ENCODE measurements around the gene PDZD2. TPM values are rescaled to one million over a fixed set of nuclear protein-coding genes. Genes with fewer than 3 reads are reported as not detected.
A peak's percentile ranks its signal among the peaks of the same experiment; 100 is the strongest.

Gene PDZD2
- total RNA-seq, 2 experiments from 2014 or later = 1.3 to 1.8 TPM

GRCh38 chr5:31937703-31938102, 298.8 kb downstream of the PDZD2 start:
- no peaks in the 10 kb centered on the region for H3K4me1 ChIP-seq (ENCODE audit: insufficient read depth, low read length)
- Mint-ChIP-seq H3K4me1 (ENCODE audit: low read depth) (no peaks in the 10 kb centered on the region), H3K4me3 (no peak overlapping the region), H3K27me3 (no peaks in the 10 kb centered on the region), H3K9me3 (no peaks in the 10 kb centered on the region), H3K36me3 (ENCODE audit: low read depth) (no peaks in the 10 kb centered on the region), H3K27ac (no peak overlapping the region)
- H3K36me3 ChIP-seq (ENCODE audit: insufficient read depth, low read length) = no peaks in the 10 kb centered on the region
- H3K27me3 ChIP-seq (ENCODE audit: control insufficient read depth in 1 of 2, insufficient read depth in 2 of 2, low read length in 2 of 2) = no peaks in the 10 kb centered on the region
- POLR2A ChIA-PET = no interaction called here
- DNase-seq = no peak
- intact Hi-C loops (cut with DNase I, micrococcal nuclease) = no loop called here
- CTCF ChIA-PET = no interaction called here
- no peak overlapping the region for H3K4me3 ChIP-seq (ENCODE audit: low read length)
- TF ChIP-seq, protein P1, sequence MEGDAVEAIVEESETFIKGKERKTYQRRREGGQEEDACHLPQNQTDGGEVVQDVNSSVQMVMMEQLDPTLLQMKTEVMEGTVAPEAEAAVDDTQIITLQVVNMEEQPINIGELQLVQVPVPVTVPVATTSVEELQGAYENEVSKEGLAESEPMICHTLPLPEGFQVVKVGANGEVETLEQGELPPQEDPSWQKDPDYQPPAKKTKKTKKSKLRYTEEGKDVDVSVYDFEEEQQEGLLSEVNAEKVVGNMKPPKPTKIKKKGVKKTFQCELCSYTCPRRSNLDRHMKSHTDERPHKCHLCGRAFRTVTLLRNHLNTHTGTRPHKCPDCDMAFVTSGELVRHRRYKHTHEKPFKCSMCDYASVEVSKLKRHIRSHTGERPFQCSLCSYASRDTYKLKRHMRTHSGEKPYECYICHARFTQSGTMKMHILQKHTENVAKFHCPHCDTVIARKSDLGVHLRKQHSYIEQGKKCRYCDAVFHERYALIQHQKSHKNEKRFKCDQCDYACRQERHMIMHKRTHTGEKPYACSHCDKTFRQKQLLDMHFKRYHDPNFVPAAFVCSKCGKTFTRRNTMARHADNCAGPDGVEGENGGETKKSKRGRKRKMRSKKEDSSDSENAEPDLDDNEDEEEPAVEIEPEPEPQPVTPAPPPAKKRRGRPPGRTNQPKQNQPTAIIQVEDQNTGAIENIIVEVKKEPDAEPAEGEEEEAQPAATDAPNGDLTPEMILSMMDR (IDR thresholded peaks at IDR 0.05) = no peak
- H3K9me3 ChIP-seq (ENCODE audit: control insufficient read depth in 1 of 2, insufficient read depth in 1 of 2, low read length in 2 of 2) = no peaks in the 10 kb centered on the region
- no peak overlapping the region for H3K27ac ChIP-seq (ENCODE audit: low read depth in 1 of 2, low read length in 2 of 2)
- no peak for ATAC-seq (ENCODE audit: poor library complexity)

GRCh38 chr5:31939151-31939550, 300.2 kb downstream of the PDZD2 start:
- intact Hi-C loops (cut with DNase I, micrococcal nuclease) = no loop called here
- ChIA-PET POLR2A (no interaction called here), CTCF (no interaction called here)
- no peaks in the 10 kb centered on the region for H3K27me3 ChIP-seq (ENCODE audit: control insufficient read depth in 1 of 2, insufficient read depth in 2 of 2, low read length in 2 of 2)
- H3K4me1 ChIP-seq (ENCODE audit: insufficient read depth, low read length) = no peaks in the 10 kb centered on the region
- no peaks in the 10 kb centered on the region for H3K9me3 ChIP-seq (ENCODE audit: control insufficient read depth in 1 of 2, insufficient read depth in 1 of 2, low read length in 2 of 2)
- no peaks in the 10 kb centered on the region for H3K36me3 ChIP-seq (ENCODE audit: insufficient read depth, low read length)
- DNase-seq (peak in 1 of 14 experiments; percentile 10), ATAC-seq (ENCODE audit: poor library complexity) (no peak)
- Mint-ChIP-seq H3K27me3 (no peaks in the 10 kb centered on the region), H3K4me1 (ENCODE audit: low read depth) (no peaks in the 10 kb centered on the region), H3K4me3 (no peak overlapping the region), H3K27ac (no peak overlapping the region), H3K9me3 (no peaks in the 10 kb centered on the region), H3K36me3 (ENCODE audit: low read depth) (no peaks in the 10 kb centered on the region)
- H3K27ac ChIP-seq (ENCODE audit: low read depth in 1 of 2, low read length in 2 of 2) = no peak overlapping the region
- no peak overlapping the region for H3K4me3 ChIP-seq (ENCODE audit: low read length)
- TF ChIP-seq, protein P1 (IDR thresholded peaks at IDR 0.05) = no peak

DNA sequence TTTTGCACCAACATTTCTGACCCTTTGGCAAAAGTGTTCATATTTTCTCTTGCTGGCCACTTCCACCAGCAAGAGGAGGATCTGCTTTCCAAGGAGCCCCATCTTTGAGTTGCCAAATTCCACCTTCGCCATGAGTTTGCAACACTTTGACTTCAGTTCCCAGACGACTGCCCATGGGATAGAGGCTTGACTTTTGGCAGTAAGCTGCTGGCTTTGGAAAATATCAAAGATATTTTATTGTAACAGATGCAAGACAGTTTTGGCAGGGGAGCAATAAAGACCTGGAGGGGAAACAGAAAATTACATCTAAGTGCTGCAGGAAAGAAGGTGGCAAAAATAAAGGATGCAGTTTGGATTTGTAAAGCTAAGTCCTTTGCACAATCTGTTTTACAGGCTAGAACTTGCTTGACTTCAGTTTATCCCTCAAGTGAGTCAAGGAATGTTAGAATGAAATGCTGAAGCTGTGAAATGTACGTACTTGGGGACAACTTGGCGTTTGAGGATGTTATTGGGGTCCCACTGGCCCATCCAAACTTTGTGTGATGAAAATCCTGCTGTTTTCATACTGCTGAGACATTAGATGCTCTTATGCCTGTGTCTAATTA, 302.3 kb downstream of the PDZD2 start:
- Histone ChIP-seq H3K36me3 (ENCODE audit: insufficient read depth, low read length) (no peaks in the 10 kb centered on the region), H3K9me3 (ENCODE audit: control insufficient read depth in 1 of 2, insufficient read depth in 1 of 2, low read length in 2 of 2) (peaks cover 0 to 4% of the 10 kb centered on the region in 2 experiments), H3K27me3 (ENCODE audit: control insufficient read depth in 1 of 2, insufficient read depth in 2 of 2, low read length in 2 of 2) (no peaks in the 10 kb centered on the region), H3K4me3 (ENCODE audit: low read length) (no peak overlapping the region), H3K4me1 (ENCODE audit: insufficient read depth, low read length) (no peaks in the 10 kb centered on the region), H3K27ac (ENCODE audit: low read depth in 1 of 2, low read length in 2 of 2) (no peak overlapping the region)
- no peak for ATAC-seq (ENCODE audit: poor library complexity)
- DNase-seq = no peak
- Mint-ChIP-seq H3K27ac (no peak overlapping the region), H3K9me3 (no peaks in the 10 kb centered on the region), H3K36me3 (ENCODE audit: low read depth) (no peaks in the 10 kb centered on the region), H3K4me1 (ENCODE audit: low read depth) (no peaks in the 10 kb centered on the region), H3K27me3 (no peaks in the 10 kb centered on the region), H3K4me3 (no peak overlapping the region)
- POLR2A ChIA-PET = no interaction called here
- intact Hi-C loops (cut with DNase I, micrococcal nuclease) = no loop called here
- TF ChIP-seq, protein P1 (IDR thresholded peaks at IDR 0.05) = no peak
- CTCF ChIA-PET = no interaction called here
